Calu3 (cell line): ENCODE results near the gene NCK2. TPM values are rescaled to one million over a fixed set of nuclear protein-coding genes. Genes with fewer than 3 reads are reported as not detected.

Source experiments
- BruUV-seq: library from RNA; stranded (reverse); fragments of 400-500 nt; replicated peaks from 2 replicates; lab custom pipeline; 2021; lab: Mats Ljungman, UMichigan
- CTCF ChIA-PET: fragments of 300-600 bp; sonication (Branson Sonifier 250); formaldehyde crosslinking; loops from one replicate; lab custom pipeline; 2022; ENCODE audit warnings: antibody characterized with exemption; lab: Charles Lee
- DNase-seq: peaks from one replicate; pipeline ENCODE4 v3.0.0; 2022
- H3K27ac Mint-ChIP-seq: one replicate; pipeline ENCODE4 v1.8.0; 2022; ENCODE audit warnings: mixed read lengths; ENCODE audit not compliant: unreplicated experiment
- H3K27me3 Mint-ChIP-seq: one replicate; pipeline ENCODE4 v1.8.0; 2022; ENCODE audit warnings: mixed read lengths; ENCODE audit not compliant: unreplicated experiment
- H3K36me3 Mint-ChIP-seq: one replicate; pipeline ENCODE4 v1.8.0; 2022; ENCODE audit warnings: mild to moderate bottlenecking, moderate library complexity, mixed read lengths; ENCODE audit not compliant: insufficient read depth, unreplicated experiment
- H3K4me1 Mint-ChIP-seq: one replicate; pipeline ENCODE4 v1.8.0; 2022; ENCODE audit warnings: mild to moderate bottlenecking, low read depth, mixed read lengths; ENCODE audit not compliant: unreplicated experiment
- H3K4me3 Mint-ChIP-seq: one replicate; pipeline ENCODE4 v1.8.0; 2022; ENCODE audit warnings: mild to moderate bottlenecking, low read depth, moderate library complexity, mixed read lengths; ENCODE audit not compliant: unreplicated experiment
- H3K9me3 Mint-ChIP-seq: one replicate; pipeline ENCODE4 v1.8.0; 2022; ENCODE audit warnings: low read depth, mixed read lengths; ENCODE audit not compliant: unreplicated experiment
- intact Hi-C: fragments of 100-400 bp; cut with micrococcal nuclease; formaldehyde crosslinking; loops from one replicate; pipeline ENCODE4 v1.10.0; 2022; ENCODE audit not compliant: unreplicated experiment
- total RNA-seq: library from RNA; stranded (reverse); gene quantifications from 2 replicates; pipeline ENCODE4 v1.2.3, GENCODE V29; 2022
- TF ChIP-seq, protein P1 (sequence below): fragments of 200-600 bp; IDR thresholded peaks from one replicate; pipeline ENCODE4 v1.8.0; 2022; ENCODE audit warnings: antibody characterized with exemption; ENCODE audit not compliant: unreplicated experiment

Gene NCK2
- total RNA-seq, 1 experiment from 2014 or later: 88.6 TPM

DNA sequence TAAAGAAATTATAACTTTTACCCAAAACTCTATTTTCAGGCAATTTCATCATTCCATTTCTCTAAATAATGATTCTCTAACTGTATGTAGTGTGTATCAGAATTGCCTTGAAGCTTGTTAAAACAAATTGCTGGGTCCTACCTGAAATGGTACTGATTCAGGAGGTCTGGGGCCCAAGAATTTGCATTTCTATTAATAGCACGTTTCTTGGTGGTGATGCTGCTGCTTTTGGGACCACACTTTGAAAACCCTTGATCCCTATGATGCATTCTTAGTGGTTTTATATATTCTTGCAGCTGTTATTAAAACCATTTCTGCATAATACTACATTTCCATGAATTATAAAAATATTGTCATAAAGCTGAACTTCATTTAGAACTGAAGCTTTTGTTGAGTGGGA lies 140.7 kb downstream of the NCK2 start:
- BruUV-seq: no TSS peak
- no peaks in the 10 kb centered on the region for H3K27me3 Mint-ChIP-seq
- no peak for DNase-seq
- peaks cover 33% of the 10 kb centered on the region for H3K4me1 Mint-ChIP-seq
- CTCF ChIA-PET: no interaction called here
- TF ChIP-seq, protein P1, sequence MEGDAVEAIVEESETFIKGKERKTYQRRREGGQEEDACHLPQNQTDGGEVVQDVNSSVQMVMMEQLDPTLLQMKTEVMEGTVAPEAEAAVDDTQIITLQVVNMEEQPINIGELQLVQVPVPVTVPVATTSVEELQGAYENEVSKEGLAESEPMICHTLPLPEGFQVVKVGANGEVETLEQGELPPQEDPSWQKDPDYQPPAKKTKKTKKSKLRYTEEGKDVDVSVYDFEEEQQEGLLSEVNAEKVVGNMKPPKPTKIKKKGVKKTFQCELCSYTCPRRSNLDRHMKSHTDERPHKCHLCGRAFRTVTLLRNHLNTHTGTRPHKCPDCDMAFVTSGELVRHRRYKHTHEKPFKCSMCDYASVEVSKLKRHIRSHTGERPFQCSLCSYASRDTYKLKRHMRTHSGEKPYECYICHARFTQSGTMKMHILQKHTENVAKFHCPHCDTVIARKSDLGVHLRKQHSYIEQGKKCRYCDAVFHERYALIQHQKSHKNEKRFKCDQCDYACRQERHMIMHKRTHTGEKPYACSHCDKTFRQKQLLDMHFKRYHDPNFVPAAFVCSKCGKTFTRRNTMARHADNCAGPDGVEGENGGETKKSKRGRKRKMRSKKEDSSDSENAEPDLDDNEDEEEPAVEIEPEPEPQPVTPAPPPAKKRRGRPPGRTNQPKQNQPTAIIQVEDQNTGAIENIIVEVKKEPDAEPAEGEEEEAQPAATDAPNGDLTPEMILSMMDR: no peak
- H3K4me3 Mint-ChIP-seq: no peak overlapping the region
- H3K27ac Mint-ChIP-seq: no peak overlapping the region
- H3K9me3 Mint-ChIP-seq: no peaks in the 10 kb centered on the region
- H3K36me3 Mint-ChIP-seq: peaks cover 6% of the 10 kb centered on the region
- intact Hi-C loops: no loop called here

DNA sequence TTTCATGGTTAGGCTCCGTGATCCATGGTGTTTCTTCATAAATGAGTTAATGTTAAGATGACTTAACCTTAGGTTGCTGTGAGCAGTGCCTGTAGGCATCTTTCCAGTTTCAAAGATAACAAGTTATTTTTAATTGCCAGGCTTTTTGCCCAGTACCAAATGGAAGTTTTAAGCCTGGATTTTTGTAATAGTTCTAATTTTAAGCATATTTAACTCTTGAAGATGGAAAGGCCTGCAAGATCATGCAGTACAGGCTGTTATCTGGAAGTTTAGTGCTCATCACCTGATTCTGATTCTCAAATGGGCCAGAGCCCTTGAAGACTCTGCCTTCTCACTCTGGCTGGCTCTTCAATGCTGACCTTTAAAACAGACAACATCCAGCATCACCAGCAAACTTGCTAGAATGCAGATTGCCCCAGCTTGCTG lies 141.3 kb downstream of the NCK2 start:
- Mint-ChIP-seq H3K9me3 (no peaks in the 10 kb centered on the region), H3K27me3 (no peaks in the 10 kb centered on the region), H3K4me3 (no peak overlapping the region), H3K4me1 (peaks cover 38% of the 10 kb centered on the region), H3K27ac (no peak overlapping the region), H3K36me3 (peaks cover 6% of the 10 kb centered on the region)
- TF ChIP-seq, protein P1: no peak
- no TSS peak for BruUV-seq
- intact Hi-C loops: no loop called here
- no peak for DNase-seq
- CTCF ChIA-PET: no interaction called here

DNA sequence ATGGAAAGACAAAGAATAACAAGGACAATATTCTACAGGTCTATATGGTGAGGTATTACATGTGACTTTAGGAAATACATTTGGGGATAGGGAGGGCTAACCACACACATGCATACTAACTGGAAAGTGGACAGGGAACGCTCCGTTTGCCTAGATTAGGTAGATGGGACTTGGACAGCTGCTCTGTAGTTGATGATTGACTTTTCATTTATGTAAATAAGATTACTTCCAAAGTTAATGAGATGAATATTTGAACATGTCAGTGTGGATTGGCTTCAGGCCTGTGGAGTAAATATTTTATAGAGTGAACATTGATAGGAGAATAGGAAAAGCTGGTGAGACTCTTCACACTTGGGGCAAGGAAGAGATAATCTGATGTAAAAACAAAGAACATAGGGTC lies 142.0 kb downstream of the NCK2 start:
- H3K27ac Mint-ChIP-seq: peak overlapping the region; percentile 45
- no TSS peak for BruUV-seq
- intact Hi-C loops: no loop called here

DNA sequence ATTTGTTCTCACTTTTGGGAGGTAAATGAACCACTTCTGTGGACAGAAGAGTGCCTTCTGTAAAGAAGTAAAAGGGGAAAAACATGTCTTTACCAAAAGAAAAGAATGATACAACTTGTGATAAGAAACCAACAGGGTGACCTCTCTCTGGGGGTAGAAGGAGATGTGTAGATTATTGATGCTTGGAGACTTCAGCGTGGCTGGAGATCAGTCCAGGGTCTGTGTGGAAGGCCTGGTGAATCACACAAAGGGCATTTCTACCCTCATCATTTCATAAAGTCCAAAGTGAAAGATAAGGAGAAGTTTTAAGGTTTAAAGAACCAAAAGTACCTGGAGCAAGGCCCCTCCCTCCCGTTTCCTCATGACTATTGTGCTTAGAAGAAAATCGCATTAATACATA lies 142.5 kb downstream of the NCK2 start:
- H3K36me3 Mint-ChIP-seq: no peaks in the 10 kb centered on the region
- peaks cover 43% of the 10 kb centered on the region for H3K4me1 Mint-ChIP-seq
- peak overlapping the region; percentile 45 for H3K27ac Mint-ChIP-seq
- TF ChIP-seq, protein P1: no peak
- CTCF ChIA-PET: interaction anchor here (1.4 kb wide), 1 partner anchor 32 kb away, joined by 4 read pairs; no protein-coding TSS in a partner anchor
- intact Hi-C loops: no loop called here
- no peaks in the 10 kb centered on the region for H3K27me3 Mint-ChIP-seq
- H3K9me3 Mint-ChIP-seq: no peaks in the 10 kb centered on the region
- BruUV-seq: no TSS peak
- H3K4me3 Mint-ChIP-seq: peak overlapping the region; percentile 43
- DNase-seq: peak; percentile 18

More for the DNA sequence above, 142.0 kb downstream of the NCK2 start:
- no peaks in the 10 kb centered on the region for H3K9me3 Mint-ChIP-seq
- no peaks in the 10 kb centered on the region for H3K27me3 Mint-ChIP-seq
- peaks cover 43% of the 10 kb centered on the region for H3K4me1 Mint-ChIP-seq
- TF ChIP-seq, protein P1: no peak
- H3K36me3 Mint-ChIP-seq: no peaks in the 10 kb centered on the region
- DNase-seq: no peak
- CTCF ChIA-PET: no interaction called here
- peak overlapping the region; percentile 43 for H3K4me3 Mint-ChIP-seq
